ENCODE data around the gene LELP1. TPM values are rescaled to one million over a fixed set of nuclear protein-coding genes. Genes with fewer than 3 reads are reported as not detected.

LELP1 gene
- total RNA-seq, 1 experiment from 2014 or later, result not detected

GRCh38 chr1:153232553-153232952, 29.3 kb downstream of the LELP1 start:
- Histone ChIP-seq H3K4me1 (no peaks in the 10 kb centered on the region), H3K9me3 (no peaks in the 10 kb centered on the region), H3K4me3 (ENCODE audit: low read depth, low read length) (no peak overlapping the region), H3K27me3 (replicated peaks; ENCODE audit: control insufficient read depth, insufficient read depth, low read length) (no peaks in the 10 kb centered on the region), H3K36me3 (ENCODE audit: control insufficient read depth, insufficient read depth, low read length) (no peaks in the 10 kb centered on the region)
- intact Hi-C loops (cut with micrococcal nuclease; ENCODE audit: unreplicated experiment), result no loop called here
- Mint-ChIP-seq H3K4me1 (ENCODE audit: low read depth, unreplicated experiment) (no peaks in the 10 kb centered on the region), H3K4me3 (ENCODE audit: unreplicated experiment) (no peak overlapping the region), H3K27me3 (ENCODE audit: insufficient read depth, unreplicated experiment) (peaks cover 10% of the 10 kb centered on the region), H3K27ac (ENCODE audit: unreplicated experiment) (no peak overlapping the region), H3K9me3 (ENCODE audit: unreplicated experiment) (no peaks in the 10 kb centered on the region), H3K36me3 (ENCODE audit: insufficient read depth, unreplicated experiment) (no peaks in the 10 kb centered on the region)
- POLR2A ChIA-PET, result no interaction called here
- no peak for DNase-seq
- TF ChIP-seq, protein P1, sequence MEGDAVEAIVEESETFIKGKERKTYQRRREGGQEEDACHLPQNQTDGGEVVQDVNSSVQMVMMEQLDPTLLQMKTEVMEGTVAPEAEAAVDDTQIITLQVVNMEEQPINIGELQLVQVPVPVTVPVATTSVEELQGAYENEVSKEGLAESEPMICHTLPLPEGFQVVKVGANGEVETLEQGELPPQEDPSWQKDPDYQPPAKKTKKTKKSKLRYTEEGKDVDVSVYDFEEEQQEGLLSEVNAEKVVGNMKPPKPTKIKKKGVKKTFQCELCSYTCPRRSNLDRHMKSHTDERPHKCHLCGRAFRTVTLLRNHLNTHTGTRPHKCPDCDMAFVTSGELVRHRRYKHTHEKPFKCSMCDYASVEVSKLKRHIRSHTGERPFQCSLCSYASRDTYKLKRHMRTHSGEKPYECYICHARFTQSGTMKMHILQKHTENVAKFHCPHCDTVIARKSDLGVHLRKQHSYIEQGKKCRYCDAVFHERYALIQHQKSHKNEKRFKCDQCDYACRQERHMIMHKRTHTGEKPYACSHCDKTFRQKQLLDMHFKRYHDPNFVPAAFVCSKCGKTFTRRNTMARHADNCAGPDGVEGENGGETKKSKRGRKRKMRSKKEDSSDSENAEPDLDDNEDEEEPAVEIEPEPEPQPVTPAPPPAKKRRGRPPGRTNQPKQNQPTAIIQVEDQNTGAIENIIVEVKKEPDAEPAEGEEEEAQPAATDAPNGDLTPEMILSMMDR (IDR thresholded peaks at IDR 0.05; ENCODE audit: insufficient read depth in 1 of 2, low read depth in 1 of 2, low read length in 1 of 2, severe bottlenecking in 1 of 2, unreplicated experiment in 1 of 2), result no peak
- BruUV-seq (replicated peaks), result no TSS peak
- CTCF ChIA-PET, result no interaction called here

- Histone ChIP-seq H3K36me3 (ENCODE audit: control insufficient read depth, insufficient read depth, low read length) (no peaks in the 10 kb centered on the region), H3K4me3 (ENCODE audit: low read depth, low read length) (no peak overlapping the region), H3K4me1 (no peaks in the 10 kb centered on the region), H3K27me3 (replicated peaks; ENCODE audit: control insufficient read depth, insufficient read depth, low read length) (no peaks in the 10 kb centered on the region), H3K9me3 (no peaks in the 10 kb centered on the region)
- CTCF ChIA-PET, result no interaction called here
- no peaks in the 10 kb centered on the region for H3K4me1 Mint-ChIP-seq (ENCODE audit: low read depth, unreplicated experiment)
- TF ChIP-seq, protein P1 (IDR thresholded peaks at IDR 0.05; ENCODE audit: insufficient read depth in 1 of 2, low read depth in 1 of 2, low read length in 1 of 2, severe bottlenecking in 1 of 2, unreplicated experiment in 1 of 2), result no peak
- H3K27ac Mint-ChIP-seq (ENCODE audit: unreplicated experiment), result no peak overlapping the region
- intact Hi-C loops (cut with micrococcal nuclease; ENCODE audit: unreplicated experiment), result no loop called here
- no peak overlapping the region for H3K4me3 Mint-ChIP-seq (ENCODE audit: unreplicated experiment)
- BruUV-seq (replicated peaks), result no TSS peak
- H3K36me3 Mint-ChIP-seq (ENCODE audit: insufficient read depth, unreplicated experiment), result no peaks in the 10 kb centered on the region
- peaks cover 10% of the 10 kb centered on the region for H3K27me3 Mint-ChIP-seq (ENCODE audit: insufficient read depth, unreplicated experiment)
- no peak for DNase-seq
- POLR2A ChIA-PET, result no interaction called here
- H3K9me3 Mint-ChIP-seq (ENCODE audit: unreplicated experiment), result no peaks in the 10 kb centered on the region
Observed at GRCh38 chr1:153233448-153233847, 30.2 kb downstream of the LELP1 start.

DNA sequence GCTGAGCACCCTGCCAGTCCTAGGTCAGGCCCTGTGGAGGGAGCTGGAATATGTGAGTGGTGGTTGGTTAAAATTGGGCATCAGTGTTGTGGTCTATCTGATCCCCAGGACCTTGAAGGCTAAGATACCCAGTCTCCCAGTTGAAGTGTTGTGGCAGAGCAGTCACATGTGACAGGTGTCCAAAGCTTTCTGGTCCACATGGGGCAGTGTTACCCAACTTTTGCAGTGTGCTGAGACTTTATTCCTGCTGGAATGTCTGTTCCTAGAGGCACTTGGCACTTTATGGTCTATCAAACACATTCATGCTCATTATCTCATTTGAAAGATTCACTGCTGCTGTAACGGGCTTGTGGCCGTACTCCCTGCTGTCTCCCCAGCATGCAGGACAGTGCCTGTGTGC, 35.3 kb downstream of the LELP1 start:
- peak in 1 of 2 experiments; percentile 21 for DNase-seq
- Mint-ChIP-seq H3K27ac (ENCODE audit: unreplicated experiment) (no peak overlapping the region), H3K36me3 (ENCODE audit: insufficient read depth, unreplicated experiment) (no peaks in the 10 kb centered on the region), H3K9me3 (ENCODE audit: unreplicated experiment) (no peaks in the 10 kb centered on the region), H3K4me1 (ENCODE audit: low read depth, unreplicated experiment) (no peaks in the 10 kb centered on the region), H3K4me3 (ENCODE audit: unreplicated experiment) (no peak overlapping the region), H3K27me3 (ENCODE audit: insufficient read depth, unreplicated experiment) (peaks cover 11% of the 10 kb centered on the region)
- BruUV-seq (replicated peaks), result no TSS peak
- intact Hi-C loops (cut with micrococcal nuclease; ENCODE audit: unreplicated experiment), result loop anchor here (2.0 kb wide), 1 partner anchor 40 kb away; no protein-coding TSS in a partner anchor
- Histone ChIP-seq H3K27me3 (replicated peaks; ENCODE audit: control insufficient read depth, insufficient read depth, low read length) (no peaks in the 10 kb centered on the region; the same call in 1 of the 2 replicates), H3K9me3 (no peaks in the 10 kb centered on the region), H3K36me3 (ENCODE audit: control insufficient read depth, insufficient read depth, low read length) (no peaks in the 10 kb centered on the region), H3K4me1 (no peaks in the 10 kb centered on the region), H3K4me3 (ENCODE audit: low read depth, low read length) (no peak overlapping the region)
- TF ChIP-seq, protein P1 (IDR thresholded peaks at IDR 0.05; ENCODE audit: insufficient read depth in 1 of 2, low read depth in 1 of 2, low read length in 1 of 2, severe bottlenecking in 1 of 2, unreplicated experiment in 1 of 2), result peak in 1 of 2 experiments; percentile 44
- ChIA-PET POLR2A (no interaction called here), CTCF (no interaction called here)

Measured in Caco-2 (cell line).